GM23338 (cell line): ENCODE data around the gene ADGRD1. TPM values are rescaled to one million over a fixed set of nuclear protein-coding genes. Genes with fewer than 3 reads are reported as not detected.

Source experiments
- ATAC-seq: fragments of 200-7000 bp; cut with Tn5 transposase; 3 replicates; pipeline ENCODE4 v1.9.1; 2020
- DNase-seq: peaks from one replicate; pipeline ENCODE4 v3.0.0-alpha.2; 2015; ENCODE audit warnings: low spot score
- H2AFZ ChIP-seq: fragments of 200-600 bp; sonication (generic); 2 replicates; pipeline ENCODE4 v1.8.0; 2016; ENCODE audit warnings: antibody characterized with exemption, mild to moderate bottlenecking, moderate library complexity
- H3F3A ChIP-seq: fragments of 200-600 bp; sonication (generic); replicated peaks from 2 replicates; pipeline ENCODE4 v1.8.0; 2017; ENCODE audit warnings: antibody characterized with exemption, mixed run types, low read depth
- H3K27ac ChIP-seq: fragments of 200-600 bp; sonication (generic); 2 replicates; pipeline ENCODE4 v1.6.1; 2016; ENCODE audit warnings: low read depth
- H3K27me3 ChIP-seq: fragments of 200-600 bp; sonication (generic); 2 replicates; pipeline ENCODE4 v1.8.0; 2016; ENCODE audit warnings: mild to moderate bottlenecking, mixed run types, moderate library complexity; ENCODE audit not compliant: insufficient read depth
- H3K36me3 ChIP-seq: fragments of 200-600 bp; sonication (generic); 2 replicates; pipeline ENCODE4 v1.8.0; 2016; ENCODE audit warnings: mild to moderate bottlenecking; ENCODE audit not compliant: insufficient read depth
- H3K4me1 ChIP-seq: fragments of 200-600 bp; sonication (generic); 2 replicates; pipeline ENCODE4 v1.8.0; 2016; ENCODE audit warnings: mild to moderate bottlenecking, moderate library complexity; ENCODE audit not compliant: insufficient read depth
- H3K4me2 ChIP-seq: fragments of 200-600 bp; sonication (generic); 2 replicates; pipeline ENCODE4 v1.7.1; 2017; ENCODE audit warnings: mixed run types
- H3K4me3 ChIP-seq: fragments of 200-600 bp; sonication (generic); 2 replicates; pipeline ENCODE4 v1.6.1; 2016; ENCODE audit warnings: mixed run types
- H3K79me2 ChIP-seq: fragments of 200-600 bp; sonication (generic); replicated peaks from 2 replicates; pipeline ENCODE4 v1.8.0; 2017; ENCODE audit warnings: mild to moderate bottlenecking; ENCODE audit not compliant: insufficient read depth
- H3K9me2 ChIP-seq: fragments of 200-600 bp; sonication (generic); 2 replicates; pipeline ENCODE4 v1.8.0; 2017; ENCODE audit not compliant: insufficient read depth
- H4K20me1 ChIP-seq: fragments of 200-600 bp; sonication (generic); replicated peaks from 2 replicates; pipeline ENCODE4 v1.8.0; 2017; ENCODE audit warnings: mild to moderate bottlenecking; ENCODE audit not compliant: insufficient read depth
- H3K27ac Mint-ChIP-seq: 2 replicates; pipeline ENCODE4 v1.8.0; 2020; ENCODE audit warnings: inconsistent platforms, mild to moderate bottlenecking, moderate library complexity, mixed read lengths
- H3K27me3 Mint-ChIP-seq: 3 replicates; pipeline ENCODE4 v1.8.0; 2022; ENCODE audit warnings: low read depth, mild to moderate bottlenecking, moderate library complexity, mixed read lengths, inconsistent platforms; ENCODE audit not compliant: insufficient read depth, poor library complexity
- H3K36me3 Mint-ChIP-seq: 3 replicates; pipeline ENCODE4 v1.8.0; 2021; ENCODE audit warnings: low read depth, mild to moderate bottlenecking, inconsistent platforms, moderate library complexity, mixed read lengths
- H3K4me1 Mint-ChIP-seq: 3 replicates; pipeline ENCODE4 v1.8.0; 2020; ENCODE audit warnings: mild to moderate bottlenecking, inconsistent platforms, mixed read lengths
- H3K4me3 Mint-ChIP-seq: 3 replicates; pipeline ENCODE4 v1.8.0; 2021; ENCODE audit warnings: moderate library complexity, mild to moderate bottlenecking, inconsistent platforms, mixed read lengths
- H3K9me3 Mint-ChIP-seq: 3 replicates; pipeline ENCODE4 v1.8.0; 2020; ENCODE audit warnings: moderate library complexity, mild to moderate bottlenecking, inconsistent platforms, mixed read lengths
- CREB1 ChIP-seq: fragments of 250-450 bp; sonication (Bioruptor Pico); IDR thresholded peaks from 2 replicates; pipeline ENCODE4 v1.5.0; 2020; ENCODE audit warnings: low read depth, mild to moderate bottlenecking, moderate library complexity
- EZH2 ChIP-seq: fragments of 200-600 bp; sonication (generic); IDR thresholded peaks from one replicate; pipeline ENCODE4 v1.8.0; 2017; ENCODE audit warnings: antibody characterized with exemption, mild to moderate bottlenecking, low read depth; ENCODE audit not compliant: unreplicated experiment
- EZH2phosphoT487 ChIP-seq: fragments of 200-600 bp; sonication (generic); IDR thresholded peaks from one replicate; pipeline ENCODE4 v1.8.1; 2018; ENCODE audit warnings: antibody characterized with exemption; ENCODE audit not compliant: unreplicated experiment
- JUNB ChIP-seq: IDR thresholded peaks from one replicate; pipeline ENCODE4 v1.6.1; 2016; ENCODE audit warnings: antibody characterized with exemption; ENCODE audit not compliant: unreplicated experiment
- NANOG ChIP-seq: IDR thresholded peaks from 2 replicates; pipeline ENCODE4 v1.6.1; 2016; ENCODE audit warnings: antibody characterized with exemption, borderline replicate concordance
- POLR2AphosphoS5 ChIP-seq: IDR thresholded peaks from 2 replicates; pipeline ENCODE4 v1.6.1; 2016; ENCODE audit warnings: antibody characterized with exemption, low read depth
- STAT1 ChIP-seq: IDR thresholded peaks from one replicate; pipeline ENCODE4 v1.6.1; 2016; ENCODE audit warnings: antibody characterized with exemption; ENCODE audit not compliant: unreplicated experiment
- ZNF114 ChIP-seq: fragments of 250-450 bp; sonication (Bioruptor Pico); IDR thresholded peaks from 2 replicates; pipeline ENCODE4 v1.5.0; 2020; ENCODE audit warnings: mild to moderate bottlenecking, moderate library complexity
- ZNF331 ChIP-seq: fragments of 250-450 bp; sonication (Bioruptor Pico); IDR thresholded peaks from 2 replicates; pipeline ENCODE4 v1.5.0; 2020; ENCODE audit warnings: low read depth, mild to moderate bottlenecking, moderate library complexity
- polyA plus RNA-seq: library from polyadenylated mRNA; unstranded; fragments of >200 nt; fragmentation: Nextera tagmentation; extraction: Ambion mirVana; gene quantifications from 2 replicates; pipeline ENCODE4 v1.2.1, GENCODE V29; 2016
- total RNA-seq: library from RNA; depleted of rRNA; stranded (reverse); fragments of >200 nt; shearing (Covaris generic); gene quantifications from 2 replicates; pipeline ENCODE4 v1.2.3, GENCODE V29; 2014
- TF ChIP-seq, protein P1 (sequence below), 2 experiments: fragments of 200-600 bp in 1 of 2; sonication (generic) in 1 of 2; conservative IDR thresholded peaks; 2 replicates each; pipeline versions ENCODE4 v1.5.1 to v1.6.1; 2016 to 2017; ENCODE audit warnings: antibody characterized with exemption in 2 of 2, low read depth in 2 of 2, mild to moderate bottlenecking in 2 of 2, moderate library complexity in 1 of 2
- TF ChIP-seq, protein P2 (sequence below): IDR thresholded peaks from 2 replicates; pipeline ENCODE4 v1.6.1; 2016; ENCODE audit warnings: antibody characterized with exemption
- TF ChIP-seq, protein P3 (sequence below): IDR thresholded peaks from one replicate; pipeline ENCODE4 v1.6.1; 2018; ENCODE audit warnings: antibody characterized with exemption; ENCODE audit not compliant: unreplicated experiment
- TF ChIP-seq, protein P4 (sequence below): fragments of 250-450 bp; sonication (Bioruptor Pico); IDR thresholded peaks from 2 replicates; pipeline ENCODE4 v1.5.0; 2020; ENCODE audit warnings: mild to moderate bottlenecking, moderate library complexity

Gene ADGRD1
- total and polyA plus RNA-seq, 2 experiments from 2014 or later: 1.4 TPM; not detected in 1

DNA sequence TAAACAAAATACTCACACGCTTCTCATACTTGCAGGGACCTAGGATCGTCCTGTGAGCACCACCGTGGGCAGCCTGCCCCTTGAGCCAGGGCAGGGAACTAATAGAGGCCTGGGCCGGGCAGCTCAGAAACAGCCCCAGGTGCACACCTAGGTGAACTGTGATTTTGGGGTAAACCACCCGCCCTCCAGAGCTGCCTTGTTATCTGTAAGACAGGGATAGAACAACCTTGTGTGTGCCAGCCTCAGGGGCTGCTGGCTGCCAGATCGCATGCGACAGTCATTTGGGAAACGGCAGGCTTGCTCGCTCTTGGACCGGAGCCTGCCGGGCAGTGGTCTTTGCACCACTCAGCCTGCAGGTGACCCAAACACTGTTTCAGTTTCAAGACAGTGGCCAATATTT lies 86.8 kb downstream of the ADGRD1 start:
- DNase-seq: no peak
- no peaks in the 10 kb centered on the region for H3K27me3 ChIP-seq
- H3K9me2 ChIP-seq: no peaks in the 10 kb centered on the region
- H3K36me3 ChIP-seq: no peaks in the 10 kb centered on the region
- TF ChIP-seq ZNF331 (CRISPR knock-in tag) (no peak), POLR2AphosphoS5 (no peak), CREB1 (CRISPR knock-in tag) (no peak), EZH2phosphoT487 (no peak), NANOG (no peak), STAT1 (no peak), ZNF114 (CRISPR knock-in tag) (no peak), JUNB (no peak), EZH2 (no peak)
- TF ChIP-seq, protein P1, sequence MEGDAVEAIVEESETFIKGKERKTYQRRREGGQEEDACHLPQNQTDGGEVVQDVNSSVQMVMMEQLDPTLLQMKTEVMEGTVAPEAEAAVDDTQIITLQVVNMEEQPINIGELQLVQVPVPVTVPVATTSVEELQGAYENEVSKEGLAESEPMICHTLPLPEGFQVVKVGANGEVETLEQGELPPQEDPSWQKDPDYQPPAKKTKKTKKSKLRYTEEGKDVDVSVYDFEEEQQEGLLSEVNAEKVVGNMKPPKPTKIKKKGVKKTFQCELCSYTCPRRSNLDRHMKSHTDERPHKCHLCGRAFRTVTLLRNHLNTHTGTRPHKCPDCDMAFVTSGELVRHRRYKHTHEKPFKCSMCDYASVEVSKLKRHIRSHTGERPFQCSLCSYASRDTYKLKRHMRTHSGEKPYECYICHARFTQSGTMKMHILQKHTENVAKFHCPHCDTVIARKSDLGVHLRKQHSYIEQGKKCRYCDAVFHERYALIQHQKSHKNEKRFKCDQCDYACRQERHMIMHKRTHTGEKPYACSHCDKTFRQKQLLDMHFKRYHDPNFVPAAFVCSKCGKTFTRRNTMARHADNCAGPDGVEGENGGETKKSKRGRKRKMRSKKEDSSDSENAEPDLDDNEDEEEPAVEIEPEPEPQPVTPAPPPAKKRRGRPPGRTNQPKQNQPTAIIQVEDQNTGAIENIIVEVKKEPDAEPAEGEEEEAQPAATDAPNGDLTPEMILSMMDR (conservative IDR thresholded peaks at IDR 0.05; ENCODE audit: low read depth in 2 of 2): no peak
- TF ChIP-seq, protein P2, sequence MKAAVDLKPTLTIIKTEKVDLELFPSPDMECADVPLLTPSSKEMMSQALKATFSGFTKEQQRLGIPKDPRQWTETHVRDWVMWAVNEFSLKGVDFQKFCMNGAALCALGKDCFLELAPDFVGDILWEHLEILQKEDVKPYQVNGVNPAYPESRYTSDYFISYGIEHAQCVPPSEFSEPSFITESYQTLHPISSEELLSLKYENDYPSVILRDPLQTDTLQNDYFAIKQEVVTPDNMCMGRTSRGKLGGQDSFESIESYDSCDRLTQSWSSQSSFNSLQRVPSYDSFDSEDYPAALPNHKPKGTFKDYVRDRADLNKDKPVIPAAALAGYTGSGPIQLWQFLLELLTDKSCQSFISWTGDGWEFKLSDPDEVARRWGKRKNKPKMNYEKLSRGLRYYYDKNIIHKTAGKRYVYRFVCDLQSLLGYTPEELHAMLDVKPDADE: no peak
- TF ChIP-seq, protein P3, sequence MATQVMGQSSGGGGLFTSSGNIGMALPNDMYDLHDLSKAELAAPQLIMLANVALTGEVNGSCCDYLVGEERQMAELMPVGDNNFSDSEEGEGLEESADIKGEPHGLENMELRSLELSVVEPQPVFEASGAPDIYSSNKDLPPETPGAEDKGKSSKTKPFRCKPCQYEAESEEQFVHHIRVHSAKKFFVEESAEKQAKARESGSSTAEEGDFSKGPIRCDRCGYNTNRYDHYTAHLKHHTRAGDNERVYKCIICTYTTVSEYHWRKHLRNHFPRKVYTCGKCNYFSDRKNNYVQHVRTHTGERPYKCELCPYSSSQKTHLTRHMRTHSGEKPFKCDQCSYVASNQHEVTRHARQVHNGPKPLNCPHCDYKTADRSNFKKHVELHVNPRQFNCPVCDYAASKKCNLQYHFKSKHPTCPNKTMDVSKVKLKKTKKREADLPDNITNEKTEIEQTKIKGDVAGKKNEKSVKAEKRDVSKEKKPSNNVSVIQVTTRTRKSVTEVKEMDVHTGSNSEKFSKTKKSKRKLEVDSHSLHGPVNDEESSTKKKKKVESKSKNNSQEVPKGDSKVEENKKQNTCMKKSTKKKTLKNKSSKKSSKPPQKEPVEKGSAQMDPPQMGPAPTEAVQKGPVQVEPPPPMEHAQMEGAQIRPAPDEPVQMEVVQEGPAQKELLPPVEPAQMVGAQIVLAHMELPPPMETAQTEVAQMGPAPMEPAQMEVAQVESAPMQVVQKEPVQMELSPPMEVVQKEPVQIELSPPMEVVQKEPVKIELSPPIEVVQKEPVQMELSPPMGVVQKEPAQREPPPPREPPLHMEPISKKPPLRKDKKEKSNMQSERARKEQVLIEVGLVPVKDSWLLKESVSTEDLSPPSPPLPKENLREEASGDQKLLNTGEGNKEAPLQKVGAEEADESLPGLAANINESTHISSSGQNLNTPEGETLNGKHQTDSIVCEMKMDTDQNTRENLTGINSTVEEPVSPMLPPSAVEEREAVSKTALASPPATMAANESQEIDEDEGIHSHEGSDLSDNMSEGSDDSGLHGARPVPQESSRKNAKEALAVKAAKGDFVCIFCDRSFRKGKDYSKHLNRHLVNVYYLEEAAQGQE: no peak
- TF ChIP-seq, protein P4, sequence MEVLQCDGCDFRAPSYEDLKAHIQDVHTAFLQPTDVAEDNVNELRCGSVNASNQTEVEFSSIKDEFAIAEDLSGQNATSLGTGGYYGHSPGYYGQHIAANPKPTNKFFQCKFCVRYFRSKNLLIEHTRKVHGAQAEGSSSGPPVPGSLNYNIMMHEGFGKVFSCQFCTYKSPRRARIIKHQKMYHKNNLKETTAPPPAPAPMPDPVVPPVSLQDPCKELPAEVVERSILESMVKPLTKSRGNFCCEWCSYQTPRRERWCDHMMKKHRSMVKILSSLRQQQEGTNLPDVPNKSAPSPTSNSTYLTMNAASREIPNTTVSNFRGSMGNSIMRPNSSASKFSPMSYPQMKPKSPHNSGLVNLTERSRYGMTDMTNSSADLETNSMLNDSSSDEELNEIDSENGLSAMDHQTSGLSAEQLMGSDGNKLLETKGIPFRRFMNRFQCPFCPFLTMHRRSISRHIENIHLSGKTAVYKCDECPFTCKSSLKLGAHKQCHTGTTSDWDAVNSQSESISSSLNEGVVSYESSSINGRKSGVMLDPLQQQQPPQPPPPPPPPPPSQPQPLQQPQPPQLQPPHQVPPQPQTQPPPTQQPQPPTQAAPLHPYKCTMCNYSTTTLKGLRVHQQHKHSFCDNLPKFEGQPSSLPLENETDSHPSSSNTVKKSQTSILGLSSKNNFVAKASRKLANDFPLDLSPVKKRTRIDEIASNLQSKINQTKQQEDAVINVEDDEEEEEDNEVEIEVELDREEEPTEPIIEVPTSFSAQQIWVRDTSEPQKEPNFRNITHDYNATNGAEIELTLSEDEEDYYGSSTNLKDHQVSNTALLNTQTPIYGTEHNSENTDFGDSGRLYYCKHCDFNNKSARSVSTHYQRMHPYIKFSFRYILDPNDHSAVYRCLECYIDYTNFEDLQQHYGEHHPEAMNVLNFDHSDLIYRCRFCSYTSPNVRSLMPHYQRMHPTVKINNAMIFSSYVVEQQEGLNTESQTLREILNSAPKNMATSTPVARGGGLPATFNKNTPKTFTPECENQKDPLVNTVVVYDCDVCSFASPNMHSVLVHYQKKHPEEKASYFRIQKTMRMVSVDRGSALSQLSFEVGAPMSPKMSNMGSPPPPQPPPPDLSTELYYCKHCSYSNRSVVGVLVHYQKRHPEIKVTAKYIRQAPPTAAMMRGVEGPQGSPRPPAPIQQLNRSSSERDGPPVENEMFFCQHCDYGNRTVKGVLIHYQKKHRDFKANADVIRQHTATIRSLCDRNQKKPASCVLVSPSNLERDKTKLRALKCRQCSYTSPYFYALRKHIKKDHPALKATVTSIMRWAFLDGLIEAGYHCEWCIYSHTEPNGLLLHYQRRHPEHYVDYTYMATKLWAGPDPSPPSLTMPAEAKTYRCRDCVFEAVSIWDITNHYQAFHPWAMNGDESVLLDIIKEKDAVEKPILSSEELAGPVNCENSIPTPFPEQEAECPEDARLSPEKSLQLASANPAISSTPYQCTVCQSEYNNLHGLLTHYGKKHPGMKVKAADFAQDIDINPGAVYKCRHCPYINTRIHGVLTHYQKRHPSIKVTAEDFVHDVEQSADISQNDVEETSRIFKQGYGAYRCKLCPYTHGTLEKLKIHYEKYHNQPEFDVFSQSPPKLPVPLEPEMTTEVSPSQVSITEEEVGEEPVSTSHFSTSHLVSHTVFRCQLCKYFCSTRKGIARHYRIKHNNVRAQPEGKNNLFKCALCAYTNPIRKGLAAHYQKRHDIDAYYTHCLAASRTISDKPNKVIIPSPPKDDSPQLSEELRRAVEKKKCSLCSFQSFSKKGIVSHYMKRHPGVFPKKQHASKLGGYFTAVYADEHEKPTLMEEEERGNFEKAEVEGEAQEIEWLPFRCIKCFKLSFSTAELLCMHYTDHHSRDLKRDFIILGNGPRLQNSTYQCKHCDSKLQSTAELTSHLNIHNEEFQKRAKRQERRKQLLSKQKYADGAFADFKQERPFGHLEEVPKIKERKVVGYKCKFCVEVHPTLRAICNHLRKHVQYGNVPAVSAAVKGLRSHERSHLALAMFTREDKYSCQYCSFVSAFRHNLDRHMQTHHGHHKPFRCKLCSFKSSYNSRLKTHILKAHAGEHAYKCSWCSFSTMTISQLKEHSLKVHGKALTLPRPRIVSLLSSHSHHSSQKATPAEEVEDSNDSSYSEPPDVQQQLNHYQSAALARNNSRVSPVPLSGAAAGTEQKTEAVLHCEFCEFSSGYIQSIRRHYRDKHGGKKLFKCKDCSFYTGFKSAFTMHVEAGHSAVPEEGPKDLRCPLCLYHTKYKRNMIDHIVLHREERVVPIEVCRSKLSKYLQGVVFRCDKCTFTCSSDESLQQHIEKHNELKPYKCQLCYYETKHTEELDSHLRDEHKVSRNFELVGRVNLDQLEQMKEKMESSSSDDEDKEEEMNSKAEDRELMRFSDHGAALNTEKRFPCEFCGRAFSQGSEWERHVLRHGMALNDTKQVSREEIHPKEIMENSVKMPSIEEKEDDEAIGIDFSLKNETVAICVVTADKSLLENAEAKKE (CRISPR knock-in tag): no peak
- no peaks in the 10 kb centered on the region for H3F3A ChIP-seq
- no peak overlapping the region for H3K4me3 Mint-ChIP-seq
- H4K20me1 ChIP-seq: no peaks in the 10 kb centered on the region
- no peaks in the 10 kb centered on the region for H3K4me1 ChIP-seq
- no peak overlapping the region for H3K27ac ChIP-seq
- H3K27me3 Mint-ChIP-seq: peaks cover 3% of the 10 kb centered on the region
- H3K4me2 ChIP-seq: no peak overlapping the region
- H3K4me1 Mint-ChIP-seq: no peaks in the 10 kb centered on the region; the same call in 2 of the 3 replicates
- no peak overlapping the region for H3K4me3 ChIP-seq
- peaks cover 13% of the 10 kb centered on the region for H3K36me3 Mint-ChIP-seq
- no peaks in the 10 kb centered on the region for H3K79me2 ChIP-seq
- H3K27ac Mint-ChIP-seq: no peak overlapping the region
- ATAC-seq: no peak
- H3K9me3 Mint-ChIP-seq: peaks cover 21% of the 10 kb centered on the region
- H2AFZ ChIP-seq: no peak overlapping the region
